IPS-11a (cell line): ENCODE measurements around the gene TPPP.

ENCODE experiments used
- H3K4me3 ChIP-seq: one replicate; pipeline ENCODE4 v1.5.1; 2013; ENCODE audit warnings: low read depth, low read length, control low read depth

Gene TPPP

DNA sequence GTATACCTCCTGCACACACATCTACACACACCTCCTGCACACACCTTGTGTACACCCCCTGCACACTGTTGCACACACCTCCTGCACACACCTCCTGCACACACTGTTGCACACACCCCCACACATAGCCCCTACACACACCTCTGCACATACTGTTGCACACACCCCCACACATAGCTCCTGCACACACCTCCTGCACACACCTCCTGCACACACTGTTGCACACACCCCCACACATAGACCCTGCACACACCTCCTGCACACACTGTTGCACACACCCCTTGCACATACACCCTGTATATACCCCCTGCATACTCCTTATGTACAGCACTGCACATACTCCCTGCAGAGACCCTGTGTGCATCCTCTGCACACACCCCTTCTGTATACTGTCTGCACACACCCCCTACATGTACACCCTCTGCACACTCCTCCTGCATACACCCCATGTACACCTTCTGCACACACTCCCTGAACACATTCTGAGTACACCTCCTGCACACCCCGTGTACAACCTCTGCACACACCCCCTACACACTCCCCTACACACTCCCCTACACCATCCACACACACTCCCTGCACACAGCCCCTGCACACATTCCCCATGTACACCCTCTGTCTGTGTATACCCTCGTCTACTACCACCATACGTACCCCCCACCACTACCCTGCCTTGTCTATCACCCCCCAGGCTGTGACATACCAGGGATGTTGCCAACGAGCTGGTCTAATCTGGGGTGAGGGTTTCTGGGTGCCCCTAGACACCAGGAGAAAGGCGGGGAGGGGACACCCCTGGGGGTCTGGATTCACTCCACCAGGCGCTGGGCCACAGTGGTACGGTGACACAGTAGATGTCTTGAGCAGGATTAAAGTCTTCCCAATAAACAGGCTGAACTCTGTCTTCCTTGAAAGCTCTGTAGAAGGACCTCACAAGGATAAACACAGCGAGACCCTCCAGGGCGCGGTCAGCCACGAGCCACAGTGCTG is 82.1 kb downstream of the TPPP start:
- peak overlapping the region; percentile 61 for H3K4me3 ChIP-seq

DNA sequence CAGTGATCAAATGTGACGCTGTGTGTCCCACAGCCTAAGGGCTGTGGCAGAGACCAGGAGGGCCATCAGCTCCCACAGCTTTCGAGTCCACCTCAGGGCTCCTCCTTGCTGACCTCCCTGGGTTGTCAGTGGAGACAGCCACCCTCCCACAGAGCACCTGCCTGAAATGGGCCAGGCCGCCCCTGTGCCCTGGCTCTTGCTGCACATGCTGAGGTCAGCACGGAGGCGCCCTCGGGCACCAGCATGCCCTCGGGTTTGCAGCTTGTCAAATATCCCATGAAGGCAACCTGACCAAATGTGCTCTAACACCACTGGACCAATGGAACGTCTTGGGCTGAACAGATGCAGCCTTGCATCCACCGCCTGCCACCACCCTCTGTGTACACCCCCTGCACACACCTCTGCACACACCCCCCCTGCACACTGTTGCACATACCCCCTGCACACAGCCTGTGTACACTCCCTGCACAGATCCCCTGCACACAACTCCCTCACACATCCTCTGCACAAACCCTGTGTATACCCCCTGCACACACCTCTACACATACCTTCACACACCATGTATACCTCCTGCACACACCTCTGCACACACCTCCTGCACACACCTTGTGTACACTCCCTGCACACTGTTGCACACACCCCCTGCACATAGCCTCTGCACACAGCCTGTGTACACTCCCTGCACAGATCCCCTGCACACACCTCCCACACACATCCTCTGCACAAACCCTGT is 83.0 kb downstream of the TPPP start:
- H3K4me3 ChIP-seq = no peak overlapping the region
